Neural cell (in vitro differentiated cells): Measurements from ENCODE around the gene NR2C2. TPM values are rescaled to one million over a fixed set of nuclear protein-coding genes. Genes with fewer than 3 reads are reported as not detected.

Source experiments
- H2AFZ ChIP-seq: fragments of 200-600, 300-800 bp; sonication (generic), shearing (Covaris generic); 2 replicates; pipeline ENCODE4 v1.6.0; 2014; ENCODE audit warnings: low read depth, mild to moderate bottlenecking, antibody characterized with exemption, low read length, moderate library complexity
- H3F3A ChIP-seq: fragments of 200-600 bp; shearing (Covaris generic); 2 replicates; pipeline ENCODE4 v1.6.1; 2016; ENCODE audit warnings: mild to moderate bottlenecking, moderate library complexity, mixed read lengths, antibody characterized with exemption, low read length; ENCODE audit not compliant: insufficient read depth, poor library complexity, severe bottlenecking
- H3K27ac ChIP-seq: fragments of 200-600, 300-800 bp; sonication (generic), shearing (Covaris generic); 2 replicates; pipeline ENCODE4 v1.5.1; 2014; ENCODE audit warnings: mild to moderate bottlenecking, low read length, moderate library complexity
- H3K27me3 ChIP-seq: fragments of 300-800, 200-600 bp; sonication (generic), shearing (Covaris generic); 2 replicates; pipeline ENCODE4 v1.6.0; 2014; ENCODE audit warnings: mild to moderate bottlenecking, low read depth, low read length, moderate library complexity; ENCODE audit not compliant: insufficient read depth
- H3K36me3 ChIP-seq: fragments of 300-800, 200-600 bp; sonication (generic), shearing (Covaris generic); 2 replicates; pipeline ENCODE4 v1.5.1; 2014; ENCODE audit warnings: mild to moderate bottlenecking, antibody characterized with exemption, low read length, moderate library complexity; ENCODE audit not compliant: insufficient read depth
- H3K4me2 ChIP-seq: fragments of 300-800, 200-600 bp; sonication (generic), shearing (Covaris generic); 2 replicates; pipeline ENCODE4 v1.6.0; 2014; ENCODE audit warnings: mild to moderate bottlenecking, low read length
- H3K4me3 ChIP-seq: fragments of 300-800, 200-600 bp; sonication (generic), shearing (Covaris generic); 2 replicates; pipeline ENCODE4 v1.5.1; 2014; ENCODE audit warnings: mild to moderate bottlenecking, low read length, moderate library complexity
- H3K79me2 ChIP-seq: fragments of 200-600 bp; shearing (Covaris generic); replicated peaks from 2 replicates; pipeline ENCODE4 v1.6.0; 2014; ENCODE audit warnings: mild to moderate bottlenecking, low read length, moderate library complexity; ENCODE audit not compliant: insufficient read depth
- H3K9ac ChIP-seq: fragments of 300-800, 200-600 bp; sonication (generic), shearing (Covaris generic); 2 replicates; pipeline ENCODE4 v1.6.1; 2016; ENCODE audit warnings: mild to moderate bottlenecking, low read length, mixed read lengths
- H3K9me2 ChIP-seq: fragments of 200-600 bp; shearing (Covaris generic); 2 replicates; pipeline ENCODE4 v1.6.1; 2016; ENCODE audit warnings: mild to moderate bottlenecking, low read length, mixed read lengths; ENCODE audit not compliant: insufficient read depth
- H3K9me3 ChIP-seq: fragments of 200-600, 300-800 bp; sonication (generic), shearing (Covaris generic); 2 replicates; pipeline ENCODE4 v1.6.1; 2016; ENCODE audit warnings: mild to moderate bottlenecking, mixed run types, low read length, moderate library complexity, mixed read lengths
- H4K20me1 ChIP-seq: fragments of 200-600 bp; shearing (Covaris generic); 2 replicates; pipeline ENCODE4 v1.6.1; 2016; ENCODE audit warnings: mild to moderate bottlenecking, mixed run types; ENCODE audit not compliant: insufficient read depth
- CTCF ChIP-seq: fragments of 450-650 bp; IDR thresholded peaks from 2 replicates; pipeline ENCODE4 v1.5.1; 2014; ENCODE audit warnings: antibody characterized with exemption, mild to moderate bottlenecking, moderate library complexity; ENCODE audit not compliant: poor library complexity, severe bottlenecking
- EP300 ChIP-seq: fragments of 450-650 bp; conservative IDR thresholded peaks from 2 replicates; pipeline ENCODE4 v1.6.1; 2014; ENCODE audit warnings: antibody characterized with exemption, mild to moderate bottlenecking, moderate library complexity; ENCODE audit not compliant: poor library complexity, severe bottlenecking
- EZH2 ChIP-seq: fragments of 200-600, 300-800 bp; shearing (Covaris generic), sonication (generic); IDR thresholded peaks from 2 replicates; pipeline ENCODE4 v1.6.1; 2014; ENCODE audit warnings: antibody characterized with exemption, low read length, borderline replicate concordance, mild to moderate bottlenecking; ENCODE audit not compliant: insufficient read depth, poor library complexity, severe bottlenecking
- MXI1 ChIP-seq: fragments of 450-650 bp; conservative IDR thresholded peaks from 2 replicates; pipeline ENCODE4 v1.6.1; 2014; ENCODE audit warnings: antibody characterized with exemption, mild to moderate bottlenecking; ENCODE audit not compliant: poor library complexity, severe bottlenecking
- POLR2AphosphoS5 ChIP-seq: IDR thresholded peaks from 2 replicates; pipeline ENCODE4 v1.6.1; 2012
- RAD21 ChIP-seq: fragments of 450-650 bp; conservative IDR thresholded peaks from 2 replicates; pipeline ENCODE4 v1.6.1; 2014; ENCODE audit warnings: antibody characterized with exemption, mild to moderate bottlenecking, moderate library complexity
- REST ChIP-seq: IDR thresholded peaks from 2 replicates; pipeline ENCODE4 v1.6.1; 2012; ENCODE audit warnings: borderline replicate concordance
- SMC3 ChIP-seq: fragments of 450-650 bp; conservative IDR thresholded peaks from 2 replicates; pipeline ENCODE4 v1.6.1; 2014; ENCODE audit warnings: antibody characterized with exemption, mild to moderate bottlenecking, moderate library complexity; ENCODE audit not compliant: poor library complexity
- TAF1 ChIP-seq: IDR thresholded peaks from 2 replicates; pipeline ENCODE4 v1.6.1; 2012; ENCODE audit warnings: low read depth
- polyA plus RNA-seq: library from polyadenylated mRNA; depleted of rRNA; stranded (reverse); fragments of >200 nt; gene quantifications from 2 replicates; pipeline ENCODE4 v1.2.3, GENCODE V29; 2014

Gene NR2C2
- polyA plus RNA-seq, 1 donor from 2014 or later: 37.5 TPM

- no peak for TF ChIP-seq REST
Observed at GRCh38 chr3:15053541-15053940, 106.2 kb downstream of the NR2C2 start (continued).

- no peaks in the 10 kb centered on the region for H3K9me2 ChIP-seq
- no peak overlapping the region for H3K4me2 ChIP-seq
- no peak overlapping the region for H2AFZ ChIP-seq
- TF ChIP-seq MXI1: no peak
- no peak for TF ChIP-seq EZH2
- H3K9ac ChIP-seq: no peak overlapping the region
- no peaks in the 10 kb centered on the region for H4K20me1 ChIP-seq
- H3F3A ChIP-seq: no peaks in the 10 kb centered on the region
- H3K27ac ChIP-seq: no peak overlapping the region
- H3K9me3 ChIP-seq: no peaks in the 10 kb centered on the region
- peaks cover 4% of the 10 kb centered on the region for H3K36me3 ChIP-seq
- no peaks in the 10 kb centered on the region for H3K27me3 ChIP-seq
- no peak overlapping the region for H3K4me3 ChIP-seq
- H3K79me2 ChIP-seq: no peaks in the 10 kb centered on the region
Observed at GRCh38 chr3:15055019-15055557, 107.7 kb downstream of the NR2C2 start.

GRCh38 chr3:15056676-15057404 is 109.5 kb downstream of the NR2C2 start:
- Histone ChIP-seq H4K20me1 (no peaks in the 10 kb centered on the region), H3K27me3 (no peaks in the 10 kb centered on the region), H3K36me3 (peaks cover 4% of the 10 kb centered on the region), H2AFZ (no peak overlapping the region), H3K9me3 (no peaks in the 10 kb centered on the region), H3F3A (no peaks in the 10 kb centered on the region), H3K9me2 (no peaks in the 10 kb centered on the region), H3K79me2 (no peaks in the 10 kb centered on the region), H3K9ac (no peak overlapping the region), H3K4me2 (no peak overlapping the region), H3K4me3 (no peak overlapping the region), H3K27ac (no peak overlapping the region)
- TF ChIP-seq REST: no peak
- TF ChIP-seq EP300: no peak
- no peak for TF ChIP-seq MXI1
- TF ChIP-seq CTCF: no peak
- TF ChIP-seq POLR2AphosphoS5: no peak
- TF ChIP-seq TAF1: no peak
- TF ChIP-seq SMC3: no peak
- no peak for TF ChIP-seq EZH2
- no peak for TF ChIP-seq RAD21
